GM21825 (cell line): Measurements from ENCODE around the gene BTG4.

Source experiments
- ATAC-seq: cut with Tn5 transposase; IDR thresholded peaks from one replicate; pipeline ENCODE4 v1.9.1; 2021; ENCODE audit warnings: mild to moderate bottlenecking, moderate library complexity; ENCODE audit not compliant: unreplicated experiment

Gene BTG4

DNA sequence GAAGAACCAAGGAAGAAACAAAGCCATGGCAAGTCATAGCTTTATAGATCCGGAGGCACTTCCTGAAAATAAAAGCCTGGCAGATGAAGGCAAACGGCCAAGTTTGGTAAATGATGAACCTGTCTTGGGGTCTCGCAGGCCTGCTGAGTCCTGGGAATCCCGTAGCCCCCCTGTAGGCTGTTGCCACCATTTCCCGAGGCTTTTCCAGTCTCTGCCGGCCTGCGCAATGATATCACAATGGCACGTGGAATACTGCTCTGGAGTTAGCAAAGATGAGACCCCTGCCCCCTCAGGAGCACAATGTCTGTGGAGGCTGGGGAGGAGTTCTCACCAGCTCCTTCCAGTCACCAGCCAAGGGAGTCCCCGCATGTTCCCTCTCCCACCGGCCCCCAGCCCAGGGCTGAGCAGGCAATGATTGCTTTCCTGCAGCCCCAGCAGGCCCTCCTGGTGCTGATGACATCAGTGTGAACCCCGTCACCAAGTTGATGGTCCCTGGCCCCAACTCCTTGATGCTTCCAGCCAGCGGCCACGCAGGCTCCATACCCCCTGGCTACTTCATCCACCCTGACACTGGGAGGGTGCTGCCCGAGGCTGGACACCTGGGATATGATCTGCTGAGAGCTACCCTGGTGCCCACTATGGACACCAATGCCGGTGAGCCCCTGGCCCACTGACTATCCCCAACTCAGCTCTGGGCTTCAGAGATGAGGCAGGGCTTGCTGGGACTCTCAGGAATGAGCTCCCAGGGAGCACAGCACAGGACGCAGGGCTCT is 55.9 kb downstream of the BTG4 start:
- no peak for ATAC-seq

GRCh38 chr11:111455291-111456085 is 56.7 kb downstream of the BTG4 start:
- no peak for ATAC-seq

DNA sequence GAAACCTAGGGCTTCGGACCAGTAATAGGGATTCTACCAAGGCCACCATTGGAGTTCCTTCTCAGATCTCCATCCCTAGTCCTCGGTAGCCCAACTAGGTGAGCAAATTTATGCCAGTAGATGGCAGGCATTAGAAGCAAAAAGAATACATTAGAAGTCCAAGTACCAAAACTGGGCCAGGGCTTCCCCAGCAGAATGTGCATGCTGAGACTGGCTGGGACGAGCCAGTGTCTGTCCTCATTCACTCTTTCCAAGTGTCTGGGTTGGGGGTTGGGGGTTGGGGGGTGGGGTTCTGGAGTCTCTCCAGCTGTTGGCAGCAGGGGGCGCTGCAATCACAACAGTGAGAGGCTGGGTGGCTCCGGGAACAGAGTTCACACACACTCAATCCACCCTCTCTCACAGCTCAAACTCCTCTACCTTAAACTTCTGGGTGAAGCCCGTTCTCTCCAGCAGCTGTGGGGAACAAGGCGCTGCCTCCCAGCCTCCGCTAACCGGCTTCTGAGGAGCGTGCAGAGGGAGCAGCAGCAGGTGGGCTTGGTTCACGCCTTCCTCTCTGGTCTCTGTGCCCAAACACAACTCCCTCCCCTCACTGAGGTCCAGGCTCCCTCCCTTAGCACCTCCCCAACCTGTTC is 57.5 kb downstream of the BTG4 start:
- no peak for ATAC-seq

GRCh38 chr11:111452817-111453552 is 59.2 kb downstream of the BTG4 start:
- ATAC-seq: no peak

DNA sequence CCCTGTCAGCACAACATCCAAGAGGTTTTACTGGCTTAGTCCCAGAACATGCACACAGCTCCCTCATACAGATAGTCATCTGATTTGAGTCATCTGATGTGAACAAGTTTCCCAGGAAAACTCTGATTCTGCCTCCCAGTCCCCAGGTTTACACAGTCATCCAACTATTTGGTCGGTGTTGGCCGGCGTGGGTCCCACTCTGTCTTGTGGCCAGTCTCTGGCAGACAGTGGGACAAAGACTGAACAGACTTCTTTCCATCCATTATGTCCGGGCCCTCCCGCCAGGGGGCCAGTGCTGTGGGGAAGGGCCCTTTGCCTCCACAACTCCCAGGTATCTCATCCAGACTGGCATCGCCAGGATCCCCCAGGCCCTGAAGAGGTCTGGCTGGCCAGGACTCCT is 60.0 kb downstream of the BTG4 start:
- no peak for ATAC-seq

- ATAC-seq: peak; percentile 80
These were observed 61.5 kb downstream of the BTG4 start for GRCh38 chr11:111450480-111451320.

DNA sequence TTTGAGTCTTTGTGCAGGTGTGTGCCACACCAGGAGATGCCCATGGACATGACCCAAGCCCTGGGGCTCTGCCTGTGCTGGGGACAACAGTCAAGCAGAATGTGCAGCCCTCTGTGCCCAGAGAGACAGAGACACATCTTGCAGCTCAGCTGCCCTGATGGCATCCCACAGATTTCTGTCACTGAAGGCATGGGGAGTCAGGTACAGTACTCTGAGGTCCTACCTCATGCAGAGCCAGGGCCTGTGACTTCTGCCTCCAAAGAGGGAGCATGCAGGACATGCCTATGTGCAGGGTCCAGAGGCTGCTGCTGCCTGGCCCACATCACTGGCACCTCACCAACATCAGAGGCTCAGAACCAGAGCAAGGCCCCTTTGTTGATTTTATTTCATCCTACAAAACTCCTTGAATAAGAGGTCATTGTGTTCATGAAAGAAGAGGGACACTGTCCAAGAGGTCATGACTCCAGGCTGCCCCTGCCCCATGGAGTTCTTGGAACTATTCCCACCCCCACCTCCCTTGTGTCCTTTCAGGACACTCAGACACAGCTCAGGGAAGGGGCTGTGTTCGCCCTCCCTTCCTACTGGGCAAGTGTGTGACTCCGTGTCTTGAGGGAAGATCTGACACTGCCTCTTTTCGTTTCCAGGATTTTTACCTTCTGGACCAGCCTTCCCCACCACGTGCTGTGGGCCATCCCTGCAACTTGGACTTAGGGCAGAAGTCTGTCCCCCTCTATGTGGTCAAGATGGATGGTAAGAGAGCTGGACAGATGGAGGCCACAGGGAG is 62.3 kb downstream of the BTG4 start:
- ATAC-seq: no peak

GRCh38 chr11:111448831-111449557 is 63.2 kb downstream of the BTG4 start:
- no peak for ATAC-seq

DNA sequence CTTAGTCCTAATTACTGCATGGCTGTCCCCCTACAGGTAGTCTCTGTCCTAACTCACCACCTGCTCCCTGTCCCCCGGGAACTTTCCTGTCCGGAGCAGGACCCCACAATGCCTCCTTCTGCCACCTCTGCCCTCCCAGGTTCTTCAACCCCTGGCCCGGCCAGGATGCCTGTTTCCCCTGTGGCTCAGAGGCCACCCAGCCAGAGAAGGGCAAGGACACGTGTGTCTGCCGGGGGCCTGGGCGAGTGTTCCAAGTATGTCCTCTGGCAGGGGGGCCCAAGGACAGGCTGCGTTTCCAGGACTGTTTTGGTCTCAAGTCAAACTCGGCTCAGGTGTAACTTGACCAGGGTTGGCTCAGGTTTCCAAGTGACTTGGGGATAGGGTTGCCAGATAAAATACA is 63.8 kb downstream of the BTG4 start:
- ATAC-seq: no peak

DNA sequence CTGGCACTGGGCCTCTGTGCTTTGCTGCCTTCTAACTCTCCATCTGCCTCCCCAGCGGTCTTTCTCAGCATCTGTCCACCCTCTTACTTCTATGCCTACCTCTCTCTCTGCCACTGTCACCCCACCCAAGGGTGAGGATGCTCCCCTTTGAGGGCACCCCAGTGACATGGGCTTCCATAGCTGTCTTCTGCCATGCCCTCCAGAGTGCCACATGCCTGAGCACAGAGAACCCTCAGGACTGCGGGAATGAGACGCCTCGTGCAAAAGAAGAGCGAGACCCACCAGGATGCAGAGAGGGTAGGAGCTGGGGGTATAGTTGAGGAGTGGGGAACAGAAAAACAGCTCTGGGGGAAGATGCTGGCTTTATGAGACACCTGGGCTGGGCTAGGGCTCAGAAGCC is 64.3 kb downstream of the BTG4 start:
- no peak for ATAC-seq

DNA sequence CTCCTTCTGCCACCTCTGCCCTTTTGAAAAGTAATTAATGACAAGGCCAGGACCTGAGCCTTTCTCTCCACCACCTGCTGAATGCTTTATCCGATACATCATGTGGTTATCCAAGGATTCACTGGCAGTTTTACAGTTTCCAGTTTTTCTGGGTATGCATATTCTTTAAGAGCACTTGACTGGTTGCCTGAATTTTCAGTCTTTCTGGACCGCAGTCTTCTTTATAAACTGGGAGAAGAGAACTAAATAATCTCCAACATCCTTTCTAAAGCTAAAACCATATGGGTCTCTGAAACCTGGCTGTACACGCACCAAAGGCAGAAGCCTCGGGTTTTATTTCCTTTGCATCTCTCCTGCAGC is 65.1 kb downstream of the BTG4 start:
- no peak for ATAC-seq

DNA sequence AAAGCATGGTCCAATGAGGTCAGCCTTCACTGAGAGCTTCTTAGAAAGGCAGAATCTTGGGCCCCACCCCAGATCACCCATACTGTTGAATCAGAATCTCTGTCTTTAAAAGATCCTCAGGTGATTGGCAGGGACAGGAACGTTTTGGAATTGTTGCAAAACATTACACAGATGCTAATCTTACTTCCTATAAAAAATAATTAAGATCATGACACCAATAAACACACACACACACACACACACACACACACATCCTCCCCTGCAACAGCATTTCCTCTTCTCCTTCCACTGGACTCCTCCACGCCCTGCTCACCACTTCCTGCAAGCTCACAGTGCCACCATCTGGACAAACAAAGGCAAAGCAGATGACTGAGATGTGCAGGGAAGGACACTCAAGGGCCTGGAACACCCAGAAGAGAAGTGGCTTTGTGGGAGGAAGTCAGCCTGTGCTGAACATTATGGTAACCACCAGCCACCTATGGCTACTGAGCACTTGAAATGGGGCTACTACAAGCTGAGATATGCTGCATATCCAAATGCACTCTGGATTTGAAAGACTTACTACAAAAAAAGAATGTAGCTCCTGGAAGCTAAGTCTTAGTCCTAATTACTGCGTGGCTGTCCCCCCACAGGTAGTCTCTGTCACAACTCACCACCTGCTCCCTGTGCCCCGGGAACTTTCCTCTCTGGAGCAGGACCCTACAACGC is 65.6 kb downstream of the BTG4 start:
- peak; percentile 84 for ATAC-seq

GRCh38 chr11:111445586-111445985 is 66.6 kb downstream of the BTG4 start:
- ATAC-seq: no peak
